Fibroblast of lung (primary cell): ENCODE measurements around the gene KIF2A. TPM values are rescaled to one million over a fixed set of nuclear protein-coding genes. Genes with fewer than 3 reads are reported as not detected.

Source experiments
- DNase-seq, 2 donors: peaks; one replicate each; pipeline versions ENCODE4 v3.0.0 to v3.0.0-alpha.2; 2010; ENCODE audit warnings: low read depth in 2 of 2
- H2AFZ ChIP-seq: 2 replicates; pipeline ENCODE4 v1.5.1; 2012; ENCODE audit warnings: low read length, control low read depth, inconsistent platforms
- H3K27ac ChIP-seq: 2 replicates; pipeline ENCODE4 v1.5.1; 2011; ENCODE audit warnings: low read length, control low read depth; ENCODE audit not compliant: insufficient read depth
- H3K27me3 ChIP-seq: 2 replicates; pipeline ENCODE4 v1.5.1; 2011; ENCODE audit warnings: mild to moderate bottlenecking, low read length; ENCODE audit not compliant: control insufficient read depth, insufficient read depth
- H3K36me3 ChIP-seq: 2 replicates; pipeline ENCODE4 v1.5.1; 2011; ENCODE audit warnings: low read length; ENCODE audit not compliant: control insufficient read depth, insufficient read depth
- H3K4me1 ChIP-seq: 2 replicates; pipeline ENCODE4 v1.5.1; 2011; ENCODE audit warnings: low read length; ENCODE audit not compliant: control insufficient read depth, insufficient read depth; ENCODE audit errors: extremely low read depth
- H3K4me2 ChIP-seq: 2 replicates; pipeline ENCODE4 v1.5.1; 2011; ENCODE audit warnings: low read length, control low read depth; ENCODE audit not compliant: insufficient read depth; ENCODE audit errors: extremely low read depth
- H3K4me3 ChIP-seq, 4 experiments: fragments of 200-600 bp in 1 of 4; sonication (generic) in 1 of 4; replicated peaks in 1 of 4; 2 replicates each; pipeline ENCODE4 v1.5.1; 2011 to 2016; ENCODE audit warnings: low read length in 4 of 4, low read depth in 3 of 4, mild to moderate bottlenecking in 3 of 4, control low read depth in 2 of 4, inconsistent platforms in 1 of 4, mixed read lengths in 1 of 4; ENCODE audit not compliant: insufficient read depth in 1 of 4; ENCODE audit errors: control extremely low read depth in 1 of 4
- H3K79me2 ChIP-seq: 2 replicates; pipeline ENCODE4 v1.5.1; 2012; ENCODE audit warnings: mild to moderate bottlenecking, low read length, inconsistent platforms; ENCODE audit not compliant: control insufficient read depth, insufficient read depth
- H3K9ac ChIP-seq: 2 replicates; pipeline ENCODE4 v1.5.1; 2011; ENCODE audit warnings: mild to moderate bottlenecking, low read length, control low read depth; ENCODE audit not compliant: insufficient read depth
- H3K9me3 ChIP-seq: 2 replicates; pipeline ENCODE4 v1.5.1; 2012; ENCODE audit warnings: low read depth, low read length; ENCODE audit not compliant: control insufficient read depth, insufficient read depth
- H4K20me1 ChIP-seq: 2 replicates; pipeline ENCODE4 v1.5.1; 2011; ENCODE audit warnings: low read length; ENCODE audit not compliant: control insufficient read depth, insufficient read depth; ENCODE audit errors: extremely low read depth
- CTCF ChIP-seq, 2 donors: IDR thresholded peaks in 1 of 2; conservative IDR thresholded peaks in 1 of 2; 1 replicate in 1 of 2; 2 replicates in 1 of 2; pipeline ENCODE4 v1.5.1; 2011 to 2012; ENCODE audit warnings: low read length in 2 of 2, control low read depth in 1 of 2, inconsistent platforms in 1 of 2, low read depth in 1 of 2, mild to moderate bottlenecking in 1 of 2
- EZH2 ChIP-seq: IDR thresholded peaks from 2 replicates; pipeline ENCODE4 v1.5.1; 2012; ENCODE audit warnings: low read length, control low read depth, mild to moderate bottlenecking; ENCODE audit errors: missing control alignments
- polyA plus RNA-seq, 2 donors: library from polyadenylated mRNA; depleted of rRNA in 1 of 2; stranded (reverse) in 1 of 2; unstranded in 1 of 2; fragments of >200 nt; gene quantifications; 2 replicates each; pipeline ENCODE4 v1.2.1, GENCODE V29; 2011 to 2012; ENCODE audit warnings: missing spikeins in 1 of 2
- total RNA-seq: library from RNA; depleted of rRNA; stranded (reverse); fragments of >200 nt; gene quantifications from 2 replicates; pipeline ENCODE4 v1.2.1, GENCODE V29; 2014

Gene KIF2A
- total and polyA plus RNA-seq, 2 donors (not counting 1 experiment from before 2014, with no cell fraction given), result 43.7 to 59.3 TPM

- no peak overlapping the region for H3K4me3 ChIP-seq
- H3K36me3 ChIP-seq, result peaks cover 7% of the 10 kb centered on the region
- H3K4me1 ChIP-seq, result no peaks in the 10 kb centered on the region
- H2AFZ ChIP-seq, result no peak overlapping the region
- no peaks in the 10 kb centered on the region for H3K27me3 ChIP-seq
- TF ChIP-seq EZH2, result no peak
- TF ChIP-seq CTCF (conservative IDR thresholded peaks at IDR 0.05 in 1 of 2, IDR thresholded peaks at IDR 0.05 in 1 of 2; ENCODE audit: low read depth in 1 of 2, low read length in 2 of 2), result no peak
- H4K20me1 ChIP-seq, result no peaks in the 10 kb centered on the region
- H3K9ac ChIP-seq, result no peak overlapping the region
- no peak overlapping the region for H3K27ac ChIP-seq
- no peak overlapping the region for H3K4me2 ChIP-seq
- H3K9me3 ChIP-seq, result no peaks in the 10 kb centered on the region
- H3K79me2 ChIP-seq, result no peaks in the 10 kb centered on the region
- DNase-seq, result peak; percentile 49 to 56
Measured at GRCh38 chr5:62395210-62395950, 89.4 kb downstream of the KIF2A start.

GRCh38 chr5:62403411-62404250, 97.6 kb downstream of the KIF2A start, which contains the start of gene DIMT1:
Gene DIMT1 (minus strand): TSS chr5:62403905. CDS start chr5:62403772, 133 bp downstream.
- no peak for TF ChIP-seq EZH2
- TF ChIP-seq CTCF (conservative IDR thresholded peaks at IDR 0.05 in 1 of 2, IDR thresholded peaks at IDR 0.05 in 1 of 2; ENCODE audit: low read depth in 1 of 2, low read length in 2 of 2), result no peak
- H3K36me3 ChIP-seq, result peaks cover 1% of the 10 kb centered on the region
- peak within 1 kb of the TSS; percentile 97 for H2AFZ ChIP-seq
- peak within 1 kb of the TSS; percentile 80 to 99 (median 88) for H3K4me3 ChIP-seq
- peak within 1 kb of the TSS; percentile 96 for H3K9ac ChIP-seq
- no peaks in the 10 kb centered on the region for H3K9me3 ChIP-seq
- no peaks in the 10 kb centered on the region for H4K20me1 ChIP-seq
- H3K27ac ChIP-seq, result peak within 1 kb of the TSS; percentile 94
- H3K4me1 ChIP-seq, result no peaks in the 10 kb centered on the region
- peak; percentile 96 to 97 for DNase-seq
- no peaks in the 10 kb centered on the region for H3K27me3 ChIP-seq
- peaks cover 9% of the 10 kb centered on the region for H3K79me2 ChIP-seq
- H3K4me2 ChIP-seq, result peak within 1 kb of the TSS; percentile 96
